ENCODE measurements around the gene ABI3BP.

ABI3BP gene

DNA sequence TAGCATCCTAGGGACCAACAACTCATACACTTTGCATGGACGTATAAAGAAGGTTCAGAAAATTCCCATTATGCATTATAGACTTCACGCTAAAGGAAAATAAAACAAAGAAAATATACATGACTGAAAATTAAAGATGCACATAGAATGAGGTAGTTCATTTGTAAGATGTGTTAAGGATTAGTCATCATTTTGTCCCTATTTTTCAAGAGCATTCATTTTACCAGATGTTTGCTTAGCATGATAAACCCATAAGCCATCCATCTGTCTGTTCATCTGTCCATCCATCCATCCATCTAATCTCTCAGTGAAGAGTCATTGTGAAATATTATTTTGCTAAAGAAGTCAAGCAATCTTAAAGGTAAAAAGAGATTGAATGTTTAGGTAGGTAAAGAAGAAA is 203.6 kb downstream of the ABI3BP start:
- Histone ChIP-seq H3K9ac (ENCODE audit: low read depth, low read length) (no peak overlapping the region), H3K9me3 (ENCODE audit: control insufficient read depth, insufficient read depth, low read length) (no peaks in the 10 kb centered on the region; the same call in 1 of the 2 replicates), H3K4me1 (ENCODE audit: insufficient read depth, low read length) (no peaks in the 10 kb centered on the region), H3K36me3 (ENCODE audit: insufficient read depth, low read length) (no peaks in the 10 kb centered on the region)

DNA sequence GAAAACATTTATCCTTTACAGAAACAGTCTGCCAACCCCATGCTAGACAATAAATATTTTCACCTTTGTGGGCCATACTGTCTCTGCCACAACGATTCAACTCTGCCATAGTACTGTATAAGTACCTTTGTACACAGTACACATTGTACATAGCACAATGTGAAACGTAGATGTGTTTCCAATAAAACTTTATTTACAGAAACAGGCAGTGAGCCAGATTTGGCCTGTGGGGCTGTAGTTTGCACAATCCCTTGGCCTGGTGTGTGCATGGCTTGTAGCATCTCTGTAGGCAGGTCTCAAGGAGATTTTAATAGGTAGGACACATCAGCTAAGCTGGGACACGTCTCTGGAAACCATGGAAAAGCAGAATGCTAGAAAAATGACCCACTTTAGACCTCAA is 209.6 kb downstream of the ABI3BP start:
- Histone ChIP-seq H3K9me3 (ENCODE audit: control insufficient read depth, insufficient read depth, low read length) (no peaks in the 10 kb centered on the region; the same call in 1 of the 2 replicates), H3K9ac (ENCODE audit: low read depth, low read length) (no peak overlapping the region), H3K4me1 (ENCODE audit: insufficient read depth, low read length) (no peaks in the 10 kb centered on the region)

DNA sequence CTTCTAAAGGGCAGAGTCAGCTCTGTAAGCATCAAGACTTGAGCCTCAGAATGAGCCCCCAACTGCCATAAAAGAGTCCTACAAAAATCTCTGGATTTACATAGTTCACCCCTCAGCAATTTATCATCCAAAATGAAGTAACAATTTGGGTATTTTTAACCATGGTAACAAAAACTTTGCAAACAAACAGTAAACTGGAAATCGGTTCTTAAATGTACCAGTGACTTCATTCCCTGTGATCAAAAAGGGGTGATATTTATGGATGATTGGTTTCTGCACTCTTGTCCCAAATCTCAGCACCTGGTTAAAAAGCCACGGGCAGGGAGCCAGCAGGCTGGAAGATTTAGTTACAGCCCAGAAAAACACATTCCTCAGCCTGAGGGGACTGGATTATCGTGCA is 210.3 kb downstream of the ABI3BP start:
- H3K9me3 ChIP-seq (ENCODE audit: control insufficient read depth, insufficient read depth, low read length): no peaks in the 10 kb centered on the region; the same call in 1 of the 2 replicates
- H3K9ac ChIP-seq (ENCODE audit: low read depth, low read length): no peak overlapping the region
- no peaks in the 10 kb centered on the region for H3K4me1 ChIP-seq (ENCODE audit: insufficient read depth, low read length)
- H3K36me3 ChIP-seq (ENCODE audit: insufficient read depth, low read length): no peaks in the 10 kb centered on the region

More for the DNA sequence above, 209.6 kb downstream of the ABI3BP start:
- no peaks in the 10 kb centered on the region for H3K36me3 ChIP-seq (ENCODE audit: insufficient read depth, low read length)

DNA sequence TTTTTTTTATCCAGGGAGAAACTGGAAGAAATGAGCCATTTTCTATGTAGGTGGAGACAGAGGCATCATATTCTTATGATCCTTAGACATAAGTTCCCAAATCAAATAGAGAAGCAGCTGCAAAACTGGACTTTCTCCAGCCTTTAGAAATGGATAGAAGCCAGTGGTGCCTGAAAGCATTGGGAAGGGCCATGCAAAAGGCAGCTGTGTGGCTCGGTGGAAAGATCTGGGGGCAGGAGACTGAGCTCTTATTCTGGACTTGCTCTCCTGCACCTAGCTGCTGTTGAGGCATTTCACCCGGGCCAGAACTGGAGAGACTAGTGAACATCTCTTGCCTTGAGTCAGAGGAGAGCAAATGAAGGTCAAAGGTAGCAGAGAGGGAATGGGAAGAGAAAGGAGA is 210.9 kb downstream of the ABI3BP start:
- H3K9ac ChIP-seq (ENCODE audit: low read depth, low read length): no peak overlapping the region
- no peaks in the 10 kb centered on the region for H3K36me3 ChIP-seq (ENCODE audit: insufficient read depth, low read length)
- H3K9me3 ChIP-seq (ENCODE audit: control insufficient read depth, insufficient read depth, low read length): no peaks in the 10 kb centered on the region; the same call in 1 of the 2 replicates
- no peaks in the 10 kb centered on the region for H3K4me1 ChIP-seq (ENCODE audit: insufficient read depth, low read length)

DNA sequence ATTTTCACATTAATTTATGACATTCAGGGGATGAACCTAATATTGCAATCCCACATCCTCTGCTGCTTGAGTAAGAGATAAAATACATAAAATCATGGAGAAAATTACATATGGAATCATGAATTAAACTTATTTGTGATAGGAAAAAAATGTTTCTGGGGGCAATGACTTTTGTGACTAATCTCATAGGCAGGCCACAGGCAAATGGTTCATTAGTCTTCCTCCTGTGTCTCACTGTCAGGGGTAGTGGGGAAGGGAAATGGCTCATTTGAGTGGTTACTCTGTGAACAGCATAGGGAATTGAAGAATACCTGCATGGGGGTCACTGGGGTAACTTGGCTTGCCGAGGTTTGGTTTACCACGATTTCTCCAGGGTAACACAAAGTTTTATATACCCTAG is 211.9 kb downstream of the ABI3BP start:
- no peak overlapping the region for H3K9ac ChIP-seq (ENCODE audit: low read depth, low read length)
- H3K9me3 ChIP-seq (ENCODE audit: control insufficient read depth, insufficient read depth, low read length): no peaks in the 10 kb centered on the region; the same call in 1 of the 2 replicates
- no peaks in the 10 kb centered on the region for H3K36me3 ChIP-seq (ENCODE audit: insufficient read depth, low read length)
- no peaks in the 10 kb centered on the region for H3K4me1 ChIP-seq (ENCODE audit: insufficient read depth, low read length)

DNA sequence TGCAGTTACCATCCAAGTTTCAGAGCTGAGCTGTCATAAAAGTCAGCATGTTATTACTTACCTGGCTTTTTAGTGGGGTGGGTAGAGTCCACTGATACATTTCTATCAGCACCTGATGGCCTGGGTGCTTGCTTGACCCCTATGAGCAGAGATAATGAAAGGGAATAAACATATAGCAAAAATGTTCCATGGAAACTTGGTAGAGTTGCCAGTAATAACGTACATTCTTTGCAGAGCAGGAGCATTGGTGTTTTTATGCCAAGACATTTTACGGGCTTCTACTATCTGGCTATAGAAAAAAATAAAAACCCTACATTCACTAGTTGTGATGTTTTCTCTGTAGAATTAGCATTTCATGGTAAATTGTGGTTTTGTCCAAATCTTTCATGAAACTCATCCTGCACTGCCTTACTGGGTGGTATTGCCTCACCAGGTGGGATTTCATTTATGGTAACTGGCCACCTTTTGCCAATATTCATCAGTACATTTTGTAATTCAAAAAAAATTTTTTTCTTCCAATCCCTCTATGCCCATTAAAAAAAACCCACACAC is 213.1 kb downstream of the ABI3BP start:
- H3K36me3 ChIP-seq (ENCODE audit: insufficient read depth, low read length): no peaks in the 10 kb centered on the region
- no peaks in the 10 kb centered on the region for H3K9me3 ChIP-seq (ENCODE audit: control insufficient read depth, insufficient read depth, low read length)
- H3K4me1 ChIP-seq (ENCODE audit: insufficient read depth, low read length): no peaks in the 10 kb centered on the region
- H3K9ac ChIP-seq (ENCODE audit: low read depth, low read length): no peak overlapping the region

DNA sequence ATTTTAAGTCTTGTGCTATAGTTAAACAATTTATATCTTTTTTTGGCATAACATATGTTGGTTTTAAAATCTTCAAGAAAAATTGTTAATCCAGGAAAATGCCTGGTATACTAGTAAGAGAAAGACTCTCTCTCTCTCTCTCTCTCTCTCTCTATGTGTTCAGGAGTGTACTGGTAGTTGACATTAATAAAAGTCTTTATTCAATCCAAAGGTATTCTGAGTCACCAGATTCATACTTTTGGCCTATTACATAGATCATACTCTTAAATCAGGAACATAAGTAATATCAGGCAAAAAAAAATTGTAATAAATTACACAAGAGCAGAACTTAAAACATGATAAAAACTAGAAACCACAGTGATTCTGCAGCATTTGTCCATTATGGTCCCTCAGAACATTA is 213.7 kb downstream of the ABI3BP start:
- Histone ChIP-seq H3K9ac (ENCODE audit: low read depth, low read length) (no peak overlapping the region), H3K36me3 (ENCODE audit: insufficient read depth, low read length) (no peaks in the 10 kb centered on the region), H3K4me1 (ENCODE audit: insufficient read depth, low read length) (no peaks in the 10 kb centered on the region), H3K9me3 (ENCODE audit: control insufficient read depth, insufficient read depth, low read length) (no peaks in the 10 kb centered on the region)

DNA sequence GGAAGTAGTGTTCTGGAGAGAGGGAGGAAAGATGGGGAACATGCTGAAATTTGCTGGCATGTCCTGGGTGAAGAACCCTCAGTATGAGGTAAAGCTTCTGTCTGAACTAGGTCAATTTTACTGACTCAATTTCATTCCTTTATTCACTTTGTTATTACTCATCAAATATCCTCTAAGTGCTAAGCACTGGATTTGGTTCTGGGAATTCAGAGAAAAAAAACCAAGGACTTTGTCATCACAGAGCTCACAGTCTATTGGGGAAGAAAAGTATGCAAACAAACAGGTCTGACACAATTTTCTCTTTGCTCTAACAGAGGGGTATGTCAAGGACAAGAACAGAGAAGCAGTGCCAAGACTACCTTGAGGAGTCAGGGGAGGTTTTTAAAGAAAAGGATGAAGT is 215.9 kb downstream of the ABI3BP start:
- Histone ChIP-seq H3K9ac (ENCODE audit: low read depth, low read length) (no peak overlapping the region), H3K36me3 (ENCODE audit: insufficient read depth, low read length) (no peaks in the 10 kb centered on the region), H3K4me1 (ENCODE audit: insufficient read depth, low read length) (no peaks in the 10 kb centered on the region), H3K9me3 (ENCODE audit: control insufficient read depth, insufficient read depth, low read length) (no peaks in the 10 kb centered on the region)

DNA sequence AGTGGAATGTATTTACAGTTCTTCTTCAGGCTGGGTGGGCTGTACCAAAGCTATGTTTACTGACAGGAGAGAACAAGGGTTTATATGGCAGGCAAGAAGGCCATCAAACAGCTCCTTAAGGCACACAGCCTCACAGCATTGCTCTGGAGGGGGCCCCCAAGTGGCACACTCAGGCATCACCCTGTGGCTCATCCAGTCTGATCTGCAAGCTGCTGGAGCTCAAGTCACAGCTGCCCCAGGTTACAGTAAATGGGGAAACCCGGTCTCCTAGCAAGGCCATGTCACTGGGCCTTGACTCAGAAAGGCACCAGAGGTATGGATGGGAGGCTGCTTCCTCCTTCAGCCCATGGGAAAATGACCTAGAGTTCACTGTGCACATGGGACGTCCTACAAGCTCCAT is 216.5 kb downstream of the ABI3BP start:
- Histone ChIP-seq H3K9ac (ENCODE audit: low read depth, low read length) (no peak overlapping the region), H3K4me1 (ENCODE audit: insufficient read depth, low read length) (no peaks in the 10 kb centered on the region), H3K9me3 (ENCODE audit: control insufficient read depth, insufficient read depth, low read length) (no peaks in the 10 kb centered on the region), H3K36me3 (ENCODE audit: insufficient read depth, low read length) (no peaks in the 10 kb centered on the region)

DNA sequence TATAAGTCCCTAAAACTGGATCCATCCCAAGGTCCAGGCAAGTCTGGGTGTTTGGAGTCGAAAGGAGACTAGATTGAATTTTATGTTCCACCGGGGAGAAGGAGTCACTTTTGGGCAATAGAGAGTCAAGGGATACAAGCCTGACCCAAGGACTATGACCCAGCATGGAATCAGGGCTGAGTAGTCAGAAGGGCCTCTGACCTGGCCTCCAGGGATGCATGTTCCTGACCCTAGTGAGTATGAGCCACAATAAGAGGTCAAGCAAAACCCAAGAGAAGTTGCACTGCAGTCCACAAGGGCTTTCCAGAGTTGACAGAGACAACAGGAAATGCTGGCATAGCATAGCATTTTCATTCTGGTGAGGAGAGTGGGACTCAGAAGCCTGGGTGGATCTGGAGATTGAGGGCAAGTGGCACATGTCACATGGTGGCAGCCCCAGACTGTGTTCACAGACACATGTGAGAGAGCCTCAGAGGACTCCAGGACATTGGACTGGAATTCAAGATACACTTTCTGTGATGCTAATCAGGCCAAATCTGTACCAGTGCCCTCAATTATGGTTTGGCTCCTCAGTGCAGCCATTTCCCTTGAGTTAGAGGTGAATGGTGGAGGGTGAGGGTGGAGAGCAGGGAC is 217.0 kb downstream of the ABI3BP start:
- H3K9ac ChIP-seq (ENCODE audit: low read depth, low read length): no peak overlapping the region

DNA sequence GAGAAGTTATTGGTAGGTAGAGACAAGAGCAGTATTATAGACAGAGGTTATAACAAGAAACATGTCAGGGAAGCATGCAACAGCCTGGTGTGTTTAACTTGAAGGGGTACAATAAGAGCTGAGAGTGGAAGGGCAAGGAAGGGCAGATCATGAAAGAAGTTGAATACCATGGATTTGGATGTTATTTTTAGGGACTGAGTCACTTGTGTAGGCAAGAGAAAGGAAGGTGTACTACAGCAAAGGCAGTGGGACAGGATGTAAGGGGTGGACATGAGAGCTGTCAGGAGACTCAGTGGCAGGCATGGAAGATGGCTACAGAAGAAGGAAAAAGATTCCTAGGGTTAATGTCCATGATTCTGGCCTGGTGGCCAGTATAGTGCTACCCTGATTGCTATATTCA is 217.6 kb downstream of the ABI3BP start:
- Histone ChIP-seq H3K9ac (ENCODE audit: low read depth, low read length) (no peak overlapping the region), H3K36me3 (ENCODE audit: insufficient read depth, low read length) (no peaks in the 10 kb centered on the region), H3K9me3 (ENCODE audit: control insufficient read depth, insufficient read depth, low read length) (no peaks in the 10 kb centered on the region), H3K4me1 (ENCODE audit: insufficient read depth, low read length) (no peaks in the 10 kb centered on the region)

More for the DNA sequence above, 217.0 kb downstream of the ABI3BP start:
- Histone ChIP-seq H3K9me3 (ENCODE audit: control insufficient read depth, insufficient read depth, low read length) (no peaks in the 10 kb centered on the region), H3K4me1 (ENCODE audit: insufficient read depth, low read length) (no peaks in the 10 kb centered on the region), H3K36me3 (ENCODE audit: insufficient read depth, low read length) (no peaks in the 10 kb centered on the region)

DNA sequence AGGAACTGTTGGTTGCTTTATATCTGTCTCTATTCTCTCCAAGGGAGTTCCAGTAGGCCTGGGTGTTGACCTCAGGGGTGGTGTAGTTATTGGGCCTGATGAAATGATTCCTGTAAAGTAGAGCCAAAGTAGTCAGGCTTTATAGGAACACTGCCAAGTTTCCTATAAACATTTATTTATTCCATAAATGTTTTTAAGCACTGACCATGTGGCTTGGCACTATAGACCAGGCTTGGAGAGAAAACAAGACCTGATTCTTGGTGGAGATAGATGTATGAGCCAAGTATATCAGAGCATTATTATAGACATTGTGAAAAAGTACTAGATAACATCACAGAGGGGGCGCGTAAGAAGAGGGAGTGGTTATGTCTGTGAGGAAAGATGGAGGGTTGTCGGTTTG is 218.0 kb downstream of the ABI3BP start:
- no peaks in the 10 kb centered on the region for H3K9me3 ChIP-seq (ENCODE audit: control insufficient read depth, insufficient read depth, low read length)
- H3K9ac ChIP-seq (ENCODE audit: low read depth, low read length): no peak overlapping the region
- H3K36me3 ChIP-seq (ENCODE audit: insufficient read depth, low read length): no peaks in the 10 kb centered on the region
- no peaks in the 10 kb centered on the region for H3K4me1 ChIP-seq (ENCODE audit: insufficient read depth, low read length)

DNA sequence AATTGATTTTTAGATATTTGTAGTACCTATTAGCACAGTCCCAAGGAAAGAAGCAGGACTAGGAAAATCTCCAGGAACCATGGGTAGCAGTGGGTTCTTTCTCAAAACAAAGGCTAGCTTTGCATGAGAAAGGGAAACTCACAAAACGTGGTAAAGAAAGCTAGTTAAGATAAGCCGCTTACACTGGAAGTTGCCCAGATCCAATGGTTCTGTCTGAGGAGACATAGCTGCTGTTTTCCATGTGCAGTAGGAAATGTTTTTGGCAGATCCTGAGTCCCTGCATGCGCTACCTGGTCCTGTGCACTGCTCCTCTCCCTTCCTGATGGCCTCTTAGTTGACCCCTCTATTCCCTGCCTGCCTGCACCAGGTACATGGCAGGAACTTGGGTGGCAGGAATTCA is 223.5 kb downstream of the ABI3BP start:
- H3K4me1 ChIP-seq (ENCODE audit: insufficient read depth, low read length): no peaks in the 10 kb centered on the region; the same call in 1 of the 2 replicates
- H3K9me3 ChIP-seq (ENCODE audit: control insufficient read depth, insufficient read depth, low read length): no peaks in the 10 kb centered on the region
- no peaks in the 10 kb centered on the region for H3K36me3 ChIP-seq (ENCODE audit: insufficient read depth, low read length)
- no peak overlapping the region for H3K9ac ChIP-seq (ENCODE audit: low read depth, low read length)

DNA sequence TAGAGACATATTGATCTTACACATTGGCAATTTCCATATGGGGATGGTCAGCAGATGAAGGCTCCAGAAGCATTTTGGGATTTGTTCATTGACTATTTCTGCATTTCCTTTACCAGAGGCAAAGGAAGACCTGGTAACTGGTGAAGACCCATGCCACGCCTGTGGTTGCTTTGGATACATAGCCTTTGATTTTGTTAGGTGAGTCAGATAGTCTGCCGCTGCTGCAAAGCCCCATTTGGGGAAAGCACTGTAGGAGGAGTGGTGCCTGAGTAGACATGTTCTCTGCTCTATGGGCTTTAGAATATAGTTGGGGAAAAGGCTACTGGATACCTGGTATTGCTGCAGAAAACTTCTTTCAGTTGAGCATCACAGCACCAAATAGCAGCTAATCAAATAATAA is 227.2 kb downstream of the ABI3BP start:
- Histone ChIP-seq H3K9me3 (ENCODE audit: control insufficient read depth, insufficient read depth, low read length) (no peaks in the 10 kb centered on the region), H3K36me3 (ENCODE audit: insufficient read depth, low read length) (no peaks in the 10 kb centered on the region), H3K9ac (ENCODE audit: low read depth, low read length) (no peak overlapping the region), H3K4me1 (ENCODE audit: insufficient read depth, low read length) (no peaks in the 10 kb centered on the region; the same call in 1 of the 2 replicates)

DNA sequence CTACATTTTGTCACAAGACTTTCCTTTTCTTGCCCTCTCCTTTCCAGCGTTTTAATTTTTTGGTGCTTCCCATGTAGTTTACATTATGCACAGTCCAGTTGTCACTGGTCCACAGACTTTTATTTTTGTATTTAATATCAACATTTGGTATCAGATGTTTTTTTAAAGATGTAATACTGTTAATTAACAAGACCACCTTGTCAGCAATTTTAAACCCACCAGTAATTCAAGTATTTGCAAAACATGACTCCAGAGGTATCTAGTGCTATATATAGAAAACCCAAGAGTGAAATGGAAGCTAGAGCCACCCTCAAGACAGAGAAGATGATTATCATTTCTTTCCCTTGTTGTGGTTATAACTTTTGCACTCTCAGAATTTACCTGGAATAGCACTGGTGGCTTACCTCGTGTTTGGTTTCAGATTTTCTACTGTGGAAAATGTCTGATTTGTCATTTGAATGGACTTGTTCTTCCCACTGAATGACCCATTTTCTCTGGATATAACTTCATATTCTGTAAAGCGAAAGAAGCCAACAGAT is 227.7 kb downstream of the ABI3BP start:
- no peaks in the 10 kb centered on the region for H3K36me3 ChIP-seq (ENCODE audit: insufficient read depth, low read length)
- H3K4me1 ChIP-seq (ENCODE audit: insufficient read depth, low read length): no peaks in the 10 kb centered on the region; the same call in 1 of the 2 replicates
- no peaks in the 10 kb centered on the region for H3K9me3 ChIP-seq (ENCODE audit: control insufficient read depth, insufficient read depth, low read length)
- no peak overlapping the region for H3K9ac ChIP-seq (ENCODE audit: low read depth, low read length)
